HEK293 (cell line): ENCODE data around the gene RAB1B.

Experiments used
- CTCF ChIA-PET: fragments of 350-600 bp; formaldehyde crosslinking; extraction: SDS; loops from one replicate; lab custom pipeline; 2021; ENCODE audit warnings: antibody characterized with exemption; lab: Yijun Ruan, JAX
- POLR2A ChIA-PET: fragments of 300-600 bp; formaldehyde crosslinking; extraction: SDS; loops from one replicate; lab custom pipeline; 2020; ENCODE audit warnings: antibody characterized with exemption, inconsistent platforms; lab: Yijun Ruan, JAX
- H3K27ac ChIP-seq: fragments of 200-500 bp; sonication (Bioruptor generic); 2 replicates; pipeline ENCODE4 v1.5.1; 2014; ENCODE audit warnings: low read depth, low read length, control low read depth, inconsistent platforms; ENCODE audit errors: extremely low read depth
- H3K36me3 ChIP-seq, 2 experiments: fragments of 200-500 bp in 1 of 2; sonication (Bioruptor generic) in 1 of 2; 1 replicate in 1 of 2; 2 replicates in 1 of 2; pipeline ENCODE4 v1.5.1; 2014 to 2017; ENCODE audit warnings: inconsistent platforms in 2 of 2, low read length in 2 of 2; ENCODE audit not compliant: control insufficient read depth in 2 of 2, insufficient read depth in 1 of 2
- H3K4me1 ChIP-seq: fragments of 200-500 bp; sonication (Bioruptor generic); 2 replicates; pipeline ENCODE4 v1.5.1; 2014; ENCODE audit warnings: mild to moderate bottlenecking, low read length, inconsistent platforms; ENCODE audit not compliant: control insufficient read depth, insufficient read depth
- H3K4me3 ChIP-seq: 2 replicates; pipeline ENCODE4 v1.5.1; 2011; ENCODE audit warnings: low read depth, mild to moderate bottlenecking, control low read depth, low read length, moderate library complexity
- H3K9me3 ChIP-seq: fragments of 200-500 bp; sonication (Bioruptor generic); 2 replicates; pipeline ENCODE4 v1.5.1; 2014; ENCODE audit warnings: low read depth, low read length, inconsistent platforms; ENCODE audit not compliant: control insufficient read depth, insufficient read depth
- CTCF ChIP-seq: fragments of 450-650 bp; formaldehyde crosslinking; IDR thresholded peaks from 2 replicates; pipeline ENCODE4 v1.5.1; 2016; ENCODE audit warnings: missing biosample characterization, missing genetic modification characterization
- GLIS1 ChIP-seq: fragments of 450-650 bp; formaldehyde crosslinking; IDR thresholded peaks from 2 replicates; pipeline ENCODE4 v1.5.1; 2016; ENCODE audit warnings: missing biosample characterization, missing genetic modification characterization
- GLIS2 ChIP-seq: fragments of 450-650 bp; formaldehyde crosslinking; IDR thresholded peaks from 2 replicates; pipeline ENCODE4 v1.5.1; 2016; ENCODE audit warnings: missing biosample characterization, missing genetic modification characterization
- KLF1 ChIP-seq: fragments of 450-650 bp; formaldehyde crosslinking; IDR thresholded peaks from 2 replicates; pipeline ENCODE4 v1.5.1; 2016; ENCODE audit warnings: missing biosample characterization, missing genetic modification characterization
- KLF7 ChIP-seq: fragments of 450-650 bp; formaldehyde crosslinking; IDR thresholded peaks from 2 replicates; pipeline ENCODE4 v1.5.1; 2016; ENCODE audit warnings: missing biosample characterization, missing genetic modification characterization, borderline replicate concordance
- KLF8 ChIP-seq: fragments of 450-650 bp; formaldehyde crosslinking; IDR thresholded peaks from 2 replicates; pipeline ENCODE4 v1.5.1; 2016; ENCODE audit warnings: missing biosample characterization, missing genetic modification characterization
- MZF1 ChIP-seq: fragments of 450-650 bp; formaldehyde crosslinking; IDR thresholded peaks from 2 replicates; pipeline ENCODE4 v1.5.1; 2017; ENCODE audit warnings: missing biosample characterization, missing genetic modification characterization, borderline replicate concordance
- PRDM6 ChIP-seq: fragments of 450-650 bp; formaldehyde crosslinking; IDR thresholded peaks from 2 replicates; pipeline ENCODE4 v1.5.1; 2017; ENCODE audit warnings: missing biosample characterization, missing genetic modification characterization
- REST ChIP-seq: fragments of 450-650 bp; formaldehyde crosslinking; IDR thresholded peaks from 2 replicates; pipeline ENCODE4 v1.5.1; 2016; ENCODE audit warnings: missing biosample characterization, missing genetic modification characterization
- ZBTB49 ChIP-seq: fragments of 450-650 bp; formaldehyde crosslinking; IDR thresholded peaks from 2 replicates; pipeline ENCODE4 v1.5.1; 2016; ENCODE audit warnings: missing biosample characterization, missing genetic modification characterization, low read depth
- ZNF138 ChIP-seq: fragments of 450-650 bp; formaldehyde crosslinking; IDR thresholded peaks from 2 replicates; pipeline ENCODE4 v1.5.1; 2016; ENCODE audit warnings: missing biosample characterization, missing genetic modification characterization, borderline replicate concordance
- ZNF354C ChIP-seq: fragments of 450-650 bp; formaldehyde crosslinking; IDR thresholded peaks from 2 replicates; pipeline ENCODE4 v1.5.1; 2016; ENCODE audit warnings: missing biosample characterization, missing genetic modification characterization, low read depth, borderline replicate concordance
- ZNF449 ChIP-seq: fragments of 450-650 bp; formaldehyde crosslinking; IDR thresholded peaks from 2 replicates; pipeline ENCODE4 v1.5.1; 2017; ENCODE audit warnings: missing biosample characterization, mild to moderate bottlenecking, missing genetic modification characterization, moderate library complexity
- ZNF510 ChIP-seq: fragments of 450-650 bp; formaldehyde crosslinking; IDR thresholded peaks from 2 replicates; pipeline ENCODE4 v1.5.1; 2018; ENCODE audit warnings: mild to moderate bottlenecking, missing genetic modification characterization, missing biosample characterization; ENCODE audit not compliant: insufficient replicate concordance
- ZNF561 ChIP-seq: fragments of 450-650 bp; IDR thresholded peaks from 2 replicates; pipeline ENCODE4 v1.5.1; 2018; ENCODE audit warnings: missing biosample characterization, missing genetic modification characterization, borderline replicate concordance
- ZNF624 ChIP-seq: fragments of 450-650 bp; formaldehyde crosslinking; IDR thresholded peaks from 2 replicates; pipeline ENCODE4 v1.5.1; 2017; ENCODE audit warnings: missing biosample characterization, missing genetic modification characterization
- ZNF707 ChIP-seq: fragments of 450-650 bp; formaldehyde crosslinking; IDR thresholded peaks from 2 replicates; pipeline ENCODE4 v1.5.1; 2016; ENCODE audit warnings: missing biosample characterization, missing genetic modification characterization
- ZNF776 ChIP-seq: fragments of 450-650 bp; formaldehyde crosslinking; IDR thresholded peaks from 2 replicates; pipeline ENCODE4 v1.5.0; 2017; ENCODE audit warnings: missing biosample characterization, missing genetic modification characterization, borderline replicate concordance
- ZNF785 ChIP-seq: fragments of 450-650 bp; formaldehyde crosslinking; IDR thresholded peaks from 2 replicates; pipeline ENCODE4 v1.5.1; 2016; ENCODE audit warnings: missing biosample characterization, missing genetic modification characterization
- TF ChIP-seq, protein P1 (sequence below): fragments of 450-650 bp; formaldehyde crosslinking; IDR thresholded peaks from 2 replicates; pipeline ENCODE4 v1.5.1; 2016; ENCODE audit warnings: missing biosample characterization, missing genetic modification characterization

RAB1B gene

DNA sequence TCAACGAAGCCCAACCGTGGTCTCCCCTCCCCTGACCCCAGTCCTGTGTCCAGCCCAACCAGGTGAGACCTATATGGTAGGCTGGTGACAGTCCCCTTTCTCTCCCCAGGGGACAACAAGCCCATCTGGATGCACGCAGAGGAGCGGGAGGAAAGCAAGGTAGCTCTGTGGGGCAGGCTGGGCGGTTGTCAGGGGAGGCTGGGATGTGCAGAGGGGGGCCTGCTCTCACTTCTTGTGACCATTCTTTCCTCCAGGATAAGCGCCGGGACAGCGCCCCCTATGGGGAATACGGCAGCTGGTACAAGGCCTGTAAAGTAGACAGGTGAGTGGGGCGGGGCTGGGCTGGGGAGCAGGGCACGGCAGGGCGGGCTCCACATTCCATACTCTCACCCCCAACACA lies 3.5 kb upstream of the RAB1B start:
- Histone ChIP-seq H3K4me1 (peaks cover 2% of the 10 kb centered on the region; the same call in 1 of the 2 replicates), H3K27ac (no peak overlapping the region), H3K4me3 (no peak overlapping the region), H3K36me3 (peaks cover under 1 to 71% of the 10 kb centered on the region in 2 experiments; a peak in 2 of 3 replicates), H3K9me3 (no peaks in the 10 kb centered on the region)
- TF ChIP-seq KLF8 (tag by site-specific recombination) (peak; percentile 50), CTCF (tag by site-specific recombination) (peak; percentile 23; the same call in 1 of the 2 replicates), ZNF449 (tag by site-specific recombination) (peak; percentile 88), ZNF561 (tag by site-specific recombination) (no peak), ZNF138 (tag by site-specific recombination) (no peak), MZF1 (tag by site-specific recombination) (no peak)
- POLR2A ChIA-PET: no interaction called here
- CTCF ChIA-PET: interaction anchor here (0.6 to 1.1 kb wide), 9 partner anchors 10 to 879 kb away, joined by 3 to 7 read pairs (median 3); no protein-coding TSS in a partner anchor

DNA sequence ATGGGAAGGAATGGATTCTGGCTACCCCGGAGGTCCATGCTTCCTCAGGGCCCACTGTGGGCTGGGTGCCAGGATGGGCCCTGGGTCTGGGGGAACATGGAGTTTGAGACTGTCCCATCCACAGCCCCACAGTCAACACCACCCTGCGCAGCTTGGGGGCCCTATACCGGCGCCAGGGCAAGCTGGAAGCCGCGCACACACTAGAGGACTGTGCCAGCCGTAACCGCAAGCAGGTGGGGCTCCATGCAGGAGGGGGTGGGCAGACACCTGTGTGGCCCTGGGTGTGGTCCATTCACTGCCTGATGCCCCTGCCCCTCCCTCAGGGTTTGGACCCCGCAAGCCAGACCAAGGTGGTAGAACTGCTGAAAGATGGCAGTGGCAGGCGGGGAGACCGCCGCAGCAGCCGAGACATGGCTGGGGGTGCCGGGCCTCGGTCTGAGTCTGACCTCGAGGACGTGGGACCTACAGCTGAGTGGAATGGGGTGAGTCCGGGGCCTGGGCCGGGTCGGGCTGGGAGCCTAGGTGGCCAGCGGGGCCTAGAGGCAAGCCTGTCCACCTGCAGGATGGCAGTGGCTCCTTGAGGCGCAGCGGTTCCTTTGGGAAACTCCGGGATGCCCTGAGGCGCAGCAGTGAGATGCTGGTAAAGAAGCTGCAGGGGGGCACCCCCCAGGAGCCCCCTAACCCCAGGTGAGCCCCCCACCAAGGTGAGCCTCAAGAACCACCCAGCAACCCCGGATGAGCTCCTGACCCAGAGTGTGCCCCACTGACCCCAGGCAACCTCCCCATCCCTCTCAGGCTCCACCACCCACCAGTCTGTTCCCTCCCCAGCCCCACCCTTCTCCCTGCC lies 2.7 kb upstream of the RAB1B start:
- POLR2A ChIA-PET: interaction anchor here (0.6 to 1.3 kb wide), 2 partner anchors 13 to 23 kb away, joined by 3 to 6 read pairs; partner anchors contain the start of gene YIF1A
- CTCF ChIA-PET: interaction anchor here (0.6 to 1.1 kb wide), 10 partner anchors 10 to 878 kb away, joined by 3 to 7 read pairs (median 3); no protein-coding TSS in a partner anchor
- no peak overlapping the region for H3K27ac ChIP-seq
- peaks cover 2% of the 10 kb centered on the region; the same call in 1 of the 2 replicates for H3K4me1 ChIP-seq
- H3K9me3 ChIP-seq: no peaks in the 10 kb centered on the region
- H3K36me3 ChIP-seq: peaks cover 0 to 71% of the 10 kb centered on the region in 2 experiments; a peak in 2 of 3 replicates
- H3K4me3 ChIP-seq: no peak overlapping the region
- TF ChIP-seq, protein P1, sequence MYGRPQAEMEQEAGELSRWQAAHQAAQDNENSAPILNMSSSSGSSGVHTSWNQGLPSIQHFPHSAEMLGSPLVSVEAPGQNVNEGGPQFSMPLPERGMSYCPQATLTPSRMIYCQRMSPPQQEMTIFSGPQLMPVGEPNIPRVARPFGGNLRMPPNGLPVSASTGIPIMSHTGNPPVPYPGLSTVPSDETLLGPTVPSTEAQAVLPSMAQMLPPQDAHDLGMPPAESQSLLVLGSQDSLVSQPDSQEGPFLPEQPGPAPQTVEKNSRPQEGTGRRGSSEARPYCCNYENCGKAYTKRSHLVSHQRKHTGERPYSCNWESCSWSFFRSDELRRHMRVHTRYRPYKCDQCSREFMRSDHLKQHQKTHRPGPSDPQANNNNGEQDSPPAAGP (tag by site-specific recombination): no peak
- TF ChIP-seq GLIS1 (tag by site-specific recombination) (peak; percentile 57), ZBTB49 (tag by site-specific recombination) (no peak), GLIS2 (tag by site-specific recombination) (0 out of 2 replicates have a peak, but pooled peaks have one; percentile 35), ZNF510 (no peak), REST (no peak), PRDM6 (tag by site-specific recombination) (no peak), KLF7 (tag by site-specific recombination) (no peak), ZNF785 (tag by site-specific recombination) (no peak), ZNF354C (tag by site-specific recombination) (no peak), ZNF707 (tag by site-specific recombination) (no peak), KLF1 (0 out of 2 replicates have a peak, but pooled peaks have one; percentile 24), ZNF776 (tag by site-specific recombination) (no peak), ZNF624 (tag by site-specific recombination) (no peak)
